K562 (cell line): ENCODE data around the gene ESD. TPM values are rescaled to one million over a fixed set of nuclear protein-coding genes. Genes with fewer than 3 reads are reported as not detected.

Experiments used
- CBX5 ChIP-seq: IDR thresholded peaks from 2 replicates; pipeline ENCODE4 v1.6.1; 2014; ENCODE audit warnings: low read depth, borderline replicate concordance
- HES1 ChIP-seq: fragments of 450-650 bp; IDR thresholded peaks from 2 replicates; pipeline ENCODE4 v1.6.1; 2016; ENCODE audit warnings: low read depth, mild to moderate bottlenecking, moderate library complexity
- NR3C1 ChIP-seq: sonication (generic); formaldehyde crosslinking; IDR thresholded peaks from 2 replicates; pipeline ENCODE4 v1.8.1; 2022; ENCODE audit warnings: missing genetic modification reagents
- PBX2 ChIP-seq, 2 experiments: IDR thresholded peaks in 1 of 2; conservative IDR thresholded peaks in 1 of 2; 2 replicates each; pipeline ENCODE4 v1.6.1; 2016; ENCODE audit warnings: low read depth in 2 of 2, mild to moderate bottlenecking in 1 of 2, missing compliant biosample characterization in 1 of 2, missing genetic modification characterization in 1 of 2, moderate library complexity in 1 of 2
- TCF7 ChIP-seq: sonication (generic); IDR thresholded peaks from 2 replicates; pipeline ENCODE4 v1.6.1; 2016; ENCODE audit warnings: antibody characterized with exemption, borderline replicate concordance
- THAP12 ChIP-seq: fragments of 250-450 bp; sonication (Bioruptor Pico); IDR thresholded peaks from 2 replicates; pipeline ENCODE4 v1.9.0; 2021; ENCODE audit warnings: mild to moderate bottlenecking, inconsistent platforms
- TOE1 ChIP-seq, 2 experiments: fragments of 450-650 bp in 1 of 2; sonication (generic) in 1 of 2; formaldehyde crosslinking in 1 of 2; IDR thresholded peaks; 2 replicates each; pipeline versions ENCODE4 v1.7.1 to v1.8.0; 2016 to 2022; ENCODE audit warnings: borderline replicate concordance in 2 of 2, mild to moderate bottlenecking in 2 of 2, antibody characterized with exemption in 1 of 2, inconsistent platforms in 1 of 2, low read depth in 1 of 2, missing genetic modification reagents in 1 of 2, moderate library complexity in 1 of 2
- ZBTB43 ChIP-seq: sonication (generic); formaldehyde crosslinking; IDR thresholded peaks from 2 replicates; pipeline ENCODE4 v1.8.0; 2023; ENCODE audit warnings: mild to moderate bottlenecking, missing genetic modification reagents
- ZNF311 ChIP-seq: fragments of 250-450 bp; sonication (Bioruptor Pico); IDR thresholded peaks from 2 replicates; pipeline ENCODE4 v1.4.0; 2020; ENCODE audit warnings: mild to moderate bottlenecking, moderate library complexity
- ZNF511 ChIP-seq: sonication (generic); formaldehyde crosslinking; IDR thresholded peaks from 2 replicates; pipeline ENCODE4 v1.8.0; 2022; ENCODE audit warnings: mild to moderate bottlenecking, missing genetic modification reagents
- ZNF583 ChIP-seq: fragments of 250-450 bp; sonication (Bioruptor Pico); IDR thresholded peaks from 2 replicates; pipeline ENCODE4 v1.4.0; 2020
- polyA plus RNA-seq, 8 experiments: library from polyadenylated mRNA; depleted of rRNA in 4 of 8; stranded (reverse) in 5 of 8; unstranded in 3 of 8; fragments of >200 nt; fragmentation: Nextera tagmentation in 2 of 8; fragmentation: Illumina TruSeq in 1 of 8; extraction: Ambion mirVana in 2 of 8; extraction: Trizol in 1 of 8; gene quantifications; 2 replicates each; pipeline versions ENCODE4 v1.2.1 to v1.2.3, GENCODE V29; 2011 to 2014; ENCODE audit warnings: inconsistent platforms in 1 of 8, missing spikeins in 1 of 8
- total RNA-seq, 7 experiments: library from RNA; depleted of rRNA in 6 of 7; stranded (reverse); fragments of >200 nt in 6 of 7; fragmentation: Illumina TruSeq in 2 of 7; extraction: Trizol in 2 of 7; gene quantifications; 2 replicates each; pipeline versions ENCODE4 v1.2.1 to v1.2.3, GENCODE V29; 2011 to 2021; ENCODE audit warnings: low replicate concordance in 1 of 7

Gene ESD
- total and polyA plus RNA-seq, 9 of the 15 experiments (the other 6 are each of a cell fraction or from before 2014, with no cell fraction given), result 88.9 to 402 (median 232) TPM

DNA sequence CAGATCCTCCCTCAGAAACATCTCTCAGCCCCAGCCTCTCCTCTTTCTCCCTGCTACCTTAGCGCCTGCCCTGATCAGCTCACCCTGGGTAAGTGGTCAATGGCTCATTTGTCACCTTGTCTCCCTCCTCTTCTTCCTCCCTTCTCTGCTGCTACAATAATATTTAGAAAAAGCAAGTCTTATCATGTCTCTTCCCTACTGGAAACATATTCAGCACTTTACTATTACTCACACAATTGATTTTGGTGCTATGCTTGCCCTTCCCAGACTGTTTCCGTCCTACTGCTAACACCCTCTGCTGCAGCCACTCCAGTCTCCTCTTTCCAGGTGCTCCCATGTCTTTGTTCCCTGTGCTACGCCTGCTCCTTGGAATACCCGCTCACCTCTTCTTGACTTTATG, 35.8 kb downstream of the ESD start (continued):
- no peak for TF ChIP-seq PBX2 (CRISPR knock-in tag; IDR thresholded peaks at IDR 0.05; ENCODE audit: low read depth)
- no peak for TF ChIP-seq PBX2 (tag; conservative IDR thresholded peaks at IDR 0.05; ENCODE audit: low read depth)
- TF ChIP-seq TCF7, result no peak
- TF ChIP-seq THAP12 (CRISPR knock-in tag), result no peak
- TF ChIP-seq ZNF511 (CRISPR knock-in tag), result no peak
- TF ChIP-seq HES1, result no peak
- no peak for TF ChIP-seq ZNF583 (CRISPR knock-in tag)
- no peak for TF ChIP-seq ZNF311 (CRISPR knock-in tag)
- no peak for TF ChIP-seq NR3C1 (CRISPR knock-in tag)
- no peak for TF ChIP-seq ZBTB43 (CRISPR knock-in tag)
- no peak for TF ChIP-seq TOE1 (IDR thresholded peaks at IDR 0.05; ENCODE audit: borderline replicate concordance)
- no peak for TF ChIP-seq TOE1 (CRISPR knock-in tag; IDR thresholded peaks at IDR 0.05; ENCODE audit: borderline replicate concordance, low read depth)
- no peak for TF ChIP-seq CBX5
- TF ChIP-seq, all 486 proteins: peak for 0
